ENCODE results near the gene SUN5. TPM values are rescaled to one million over a fixed set of nuclear protein-coding genes. Genes with fewer than 3 reads are reported as not detected.

Gene SUN5
- total and polyA plus RNA-seq, 2 of the 8 experiments (the other 6 are each of a cell fraction or from before 2014, with no cell fraction given) = not detected

DNA sequence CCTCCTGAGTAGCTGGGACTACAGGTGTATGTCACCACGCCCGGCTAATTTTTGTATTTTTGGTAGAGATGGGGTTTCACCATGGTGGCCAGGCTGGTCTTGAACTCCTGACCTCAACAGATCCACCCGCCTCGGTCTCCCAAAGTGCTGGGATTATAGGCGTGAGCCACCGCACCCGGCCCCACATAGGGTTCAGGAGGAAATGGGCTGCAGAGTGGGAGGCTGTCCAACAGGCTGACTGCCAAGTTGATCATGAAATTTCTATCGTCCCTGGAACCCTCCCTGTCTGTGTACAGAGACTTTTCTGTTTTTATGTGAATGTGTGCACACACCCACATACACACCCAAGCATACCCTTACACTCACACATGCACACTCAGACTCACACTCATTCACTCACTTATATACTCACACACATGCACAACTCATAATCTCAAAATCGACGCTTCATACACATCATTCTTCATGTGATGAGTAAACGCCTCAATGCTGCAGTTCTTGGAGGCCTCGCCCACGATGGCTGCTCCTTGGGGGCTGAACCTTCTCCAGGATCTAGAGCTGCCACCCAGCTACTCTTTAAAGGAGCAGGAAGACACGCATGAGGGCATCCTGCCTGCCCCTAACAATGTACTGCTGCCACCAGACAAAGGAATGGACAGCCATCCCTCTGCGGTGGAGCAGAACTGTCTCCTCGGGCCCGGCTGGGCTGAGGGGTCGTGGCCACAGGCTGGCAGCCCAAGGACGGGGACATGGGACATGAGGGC, 35.6 kb downstream of the SUN5 start (continued):
- TF ChIP-seq USF2 (IDR thresholded peaks at IDR 0.05; ENCODE audit: low read length) = no peak
